Measurements from ENCODE around the gene CACNG6.

The CACNG6 gene

GRCh38 chr19:54047616-54048015 is 56.2 kb downstream of the CACNG6 start:
- DNase-seq, result no peak

All from fibroblast of skin of scalp (primary cell).